Heart left ventricle (tissue), 13 donors: ENCODE measurements around the gene PEF1.

ENCODE experiments used
- POLR2A ChIP-seq, 2 donors: fragments of 450-650 bp; IDR thresholded peaks; one replicate each; pipeline ENCODE4 v1.6.1; 2017; ENCODE audit warnings: antibody characterized with exemption in 2 of 2, mild to moderate bottlenecking in 2 of 2, moderate library complexity in 2 of 2
- TF ChIP-seq, protein P1 (sequence below), 12 donors: fragments of 200-600 bp; sonication (generic) in 4 of 12; IDR thresholded peaks; one replicate each; pipeline versions ENCODE4 v1.5.0 to v1.8.0; 2018 to 2022; ENCODE audit warnings: antibody characterized with exemption in 12 of 12, mild to moderate bottlenecking in 5 of 12
- donor health status: ischemic (EF 13 %, LVEDD 7.1; RV severe dilation, severe dysfunction).
- donor health status: DM: no; HTN: yes; CAD: no.
- donor health status: DM: no; HTN: no; CAD: no.
- donor health status: ischemic (EF 25% LVEDD 6.9; RV normal size, moderate dysfunction).
- donor health status: ischemic (EF 25% LVEDD 5.7; RV mildly dilated, moderate dysfunction).
- donor health status: ischemic (EF 35%, LVEDD 5.7; RV mildly dilated, moderate dysfunction).
- donor health status: nonischemic (EF 11% LVEDD 7.7; RV severe dilation, severe dysfunction).
- donor health status: DM: yes; HTN: yes; CAD: no.
- donor health status: PGD.
- donor health status: ischemic (EF 29% LVEDD 5.4; RV normal size, mild dysfunction).
- donor health status: nonischemic (EF 23%, LVEDD 6.1; RV moderate dilation, normal function).

GRCh38 chr1:31659889-31660288 is 15.2 kb upstream of the PEF1 start:
- TF ChIP-seq, protein P1, sequence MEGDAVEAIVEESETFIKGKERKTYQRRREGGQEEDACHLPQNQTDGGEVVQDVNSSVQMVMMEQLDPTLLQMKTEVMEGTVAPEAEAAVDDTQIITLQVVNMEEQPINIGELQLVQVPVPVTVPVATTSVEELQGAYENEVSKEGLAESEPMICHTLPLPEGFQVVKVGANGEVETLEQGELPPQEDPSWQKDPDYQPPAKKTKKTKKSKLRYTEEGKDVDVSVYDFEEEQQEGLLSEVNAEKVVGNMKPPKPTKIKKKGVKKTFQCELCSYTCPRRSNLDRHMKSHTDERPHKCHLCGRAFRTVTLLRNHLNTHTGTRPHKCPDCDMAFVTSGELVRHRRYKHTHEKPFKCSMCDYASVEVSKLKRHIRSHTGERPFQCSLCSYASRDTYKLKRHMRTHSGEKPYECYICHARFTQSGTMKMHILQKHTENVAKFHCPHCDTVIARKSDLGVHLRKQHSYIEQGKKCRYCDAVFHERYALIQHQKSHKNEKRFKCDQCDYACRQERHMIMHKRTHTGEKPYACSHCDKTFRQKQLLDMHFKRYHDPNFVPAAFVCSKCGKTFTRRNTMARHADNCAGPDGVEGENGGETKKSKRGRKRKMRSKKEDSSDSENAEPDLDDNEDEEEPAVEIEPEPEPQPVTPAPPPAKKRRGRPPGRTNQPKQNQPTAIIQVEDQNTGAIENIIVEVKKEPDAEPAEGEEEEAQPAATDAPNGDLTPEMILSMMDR (IDR thresholded peaks at IDR 0.05) = no peak
- TF ChIP-seq POLR2A (IDR thresholded peaks at IDR 0.05) = no peak
